MCF 10A (cell line): ENCODE data around the gene FKBP2. TPM values are rescaled to one million over a fixed set of nuclear protein-coding genes. Genes with fewer than 3 reads are reported as not detected.

Source experiments
- BruUV-seq: library from RNA; stranded (reverse); fragments of 400-500 nt; replicated peaks from 2 replicates; lab custom pipeline; 2021; lab: Mats Ljungman, UMichigan
- CTCF ChIA-PET: fragments of 300-600 bp; sonication (Branson Sonifier 250); formaldehyde crosslinking; extraction: SDS; loops from one replicate; lab custom pipeline; 2021; ENCODE audit warnings: antibody characterized with exemption, inconsistent platforms; lab: Yijun Ruan, JAX
- POLR2A ChIA-PET: fragments of 300-600, 350-650 bp; sonication (Branson Sonifier 250); formaldehyde crosslinking; extraction: SDS; loops from one replicate; lab custom pipeline; 2020; ENCODE audit warnings: antibody characterized with exemption, inconsistent platforms; lab: Yijun Ruan, JAX
- DNase-seq: peaks from one replicate; pipeline ENCODE4 v3.0.0-alpha.2; 2018; ENCODE audit not compliant: unreplicated experiment
- H3K27ac Mint-ChIP-seq: one replicate; pipeline ENCODE4 v1.8.0; 2022; ENCODE audit warnings: mild to moderate bottlenecking, low read depth, mixed read lengths; ENCODE audit not compliant: unreplicated experiment
- H3K27me3 Mint-ChIP-seq: one replicate; pipeline ENCODE4 v1.8.0; 2022; ENCODE audit warnings: mixed read lengths; ENCODE audit not compliant: insufficient read depth, unreplicated experiment
- H3K36me3 Mint-ChIP-seq: one replicate; pipeline ENCODE4 v1.8.0; 2022; ENCODE audit warnings: mild to moderate bottlenecking, moderate library complexity, mixed read lengths; ENCODE audit not compliant: insufficient read depth, unreplicated experiment
- H3K4me1 Mint-ChIP-seq: one replicate; pipeline ENCODE4 v1.8.0; 2022; ENCODE audit warnings: mixed read lengths; ENCODE audit not compliant: insufficient read depth, unreplicated experiment
- H3K4me3 Mint-ChIP-seq: one replicate; pipeline ENCODE4 v1.8.0; 2022; ENCODE audit warnings: mild to moderate bottlenecking, moderate library complexity, mixed read lengths; ENCODE audit not compliant: unreplicated experiment
- H3K9me3 Mint-ChIP-seq: one replicate; pipeline ENCODE4 v1.8.0; 2022; ENCODE audit warnings: mixed read lengths; ENCODE audit not compliant: unreplicated experiment
- CTCF ChIP-seq: fragments of 200-600 bp; IDR thresholded peaks from one replicate; pipeline ENCODE4 v1.8.0; 2022; ENCODE audit warnings: antibody characterized with exemption, mild to moderate bottlenecking; ENCODE audit not compliant: unreplicated experiment
- intact Hi-C: fragments of 100-400 bp; cut with micrococcal nuclease; formaldehyde crosslinking; loops from 2 replicates; pipeline ENCODE4 v1.14.1; 2022
- total RNA-seq: library from RNA; stranded (reverse); gene quantifications from 2 replicates; pipeline ENCODE4 v1.2.3, GENCODE V29; 2022

Gene FKBP2
- total RNA-seq, 1 experiment from 2014 or later, result 86.0 TPM

- ChIA-PET CTCF (interaction anchor here (1.3 to 3.3 kb wide), 3 partner anchors 12 to 42 kb away, joined by 5 to 14 read pairs (median 12); partner anchors contain the start of gene PLCB3), POLR2A (interaction anchor here (1.7 kb wide), 1 partner anchor 8 kb away, joined by 6 read pairs; no protein-coding TSS in a partner anchor)
Measured at GRCh38 chr11:64262271-64263002, 21.5 kb downstream of the FKBP2 start.

GRCh38 chr11:64263021-64263946, 22.4 kb downstream of the FKBP2 start:
- no peak for TF ChIP-seq CTCF

More at GRCh38 chr11:64262271-64263002, 21.5 kb downstream of the FKBP2 start:
- no peak overlapping the region for H3K4me3 Mint-ChIP-seq
- no peak for DNase-seq
- no peaks in the 10 kb centered on the region for H3K27me3 Mint-ChIP-seq
- peaks cover 9% of the 10 kb centered on the region for H3K4me1 Mint-ChIP-seq
- peaks cover 56% of the 10 kb centered on the region for H3K36me3 Mint-ChIP-seq
- no peak overlapping the region for H3K27ac Mint-ChIP-seq
- BruUV-seq, result no TSS peak
- no peak for TF ChIP-seq CTCF
- H3K9me3 Mint-ChIP-seq, result no peaks in the 10 kb centered on the region
- intact Hi-C loops, result no loop called here

GRCh38 chr11:64263947-64264317, 23.0 kb downstream of the FKBP2 start:
- Mint-ChIP-seq H3K9me3 (no peaks in the 10 kb centered on the region), H3K27me3 (no peaks in the 10 kb centered on the region), H3K36me3 (peaks cover 58% of the 10 kb centered on the region), H3K27ac (no peak overlapping the region), H3K4me1 (peaks cover 20% of the 10 kb centered on the region), H3K4me3 (no peak overlapping the region)
- POLR2A ChIA-PET, result interaction anchor here (0.7 kb wide), 1 partner anchor 23 kb away, joined by 3 read pairs; the partner anchor contains the start of gene FKBP2
- DNase-seq, result no peak
- CTCF ChIA-PET, result interaction anchor here (0.6 to 3.3 kb wide), 6 partner anchors 10 to 616 kb away, joined by 3 to 14 read pairs (median 4); partner anchors contain the start of gene PLCB3
- intact Hi-C loops, result no loop called here
- no TSS peak for BruUV-seq
- no peak for TF ChIP-seq CTCF

More at GRCh38 chr11:64263021-64263946, 22.4 kb downstream of the FKBP2 start:
- H3K4me1 Mint-ChIP-seq, result peaks cover 13% of the 10 kb centered on the region
- intact Hi-C loops, result no loop called here
- peaks cover 58% of the 10 kb centered on the region for H3K36me3 Mint-ChIP-seq
- DNase-seq, result peak; percentile 42
- no peak overlapping the region for H3K4me3 Mint-ChIP-seq
- CTCF ChIA-PET, result interaction anchor here (0.6 to 3.3 kb wide), 6 partner anchors 9 to 617 kb away, joined by 3 to 14 read pairs (median 4); partner anchors contain the start of gene PLCB3
- POLR2A ChIA-PET, result no interaction called here
- H3K9me3 Mint-ChIP-seq, result no peaks in the 10 kb centered on the region
- no peaks in the 10 kb centered on the region for H3K27me3 Mint-ChIP-seq
- no peak overlapping the region for H3K27ac Mint-ChIP-seq
- BruUV-seq, result no TSS peak
